NCI-H2107 treated with DMSO at 0.1 percent for 48 hours (cell line): Measurements from ENCODE around the gene DGUOK.

ENCODE experiments used
- DNase-seq: peaks from one replicate; lab custom pipeline; 2025; ENCODE audit not compliant: unreplicated experiment; lab: John Stamatoyannopoulos, UW

DGUOK gene

GRCh38 chr2:73946215-73946614 is 19.5 kb downstream of the DGUOK start:
- DNase-seq = no peak

- no peak for DNase-seq
These were observed 20.0 kb downstream of the DGUOK start for GRCh38 chr2:73946666-73947065.

GRCh38 chr2:73947412-73948018 is 20.8 kb downstream of the DGUOK start:
- no peak for DNase-seq

DNA sequence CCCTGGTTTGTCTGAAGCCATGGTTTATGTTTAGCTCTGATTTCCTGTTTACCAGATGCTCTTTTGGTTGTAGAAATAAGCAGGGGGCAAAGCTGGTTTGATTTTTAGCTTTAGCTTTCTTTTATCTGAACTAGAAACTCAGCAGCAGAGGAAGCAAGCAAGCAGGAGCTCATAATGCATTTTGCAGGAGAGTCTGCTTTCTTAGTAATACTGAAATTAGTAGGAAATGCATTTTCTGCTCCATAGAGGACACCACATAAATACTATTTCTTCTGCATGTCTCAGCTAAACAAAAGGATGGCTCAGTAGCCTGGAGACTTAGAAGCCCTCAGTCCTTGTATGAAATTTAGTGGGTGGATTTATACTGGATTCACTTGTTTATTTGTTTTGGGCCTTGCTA is 23.1 kb downstream of the DGUOK start:
- no peak for DNase-seq

GRCh38 chr2:73952499-73953446 is 26.1 kb downstream of the DGUOK start:
- DNase-seq = no peak

GRCh38 chr2:73956218-73956865 is 29.7 kb downstream of the DGUOK start:
- no peak for DNase-seq

DNA sequence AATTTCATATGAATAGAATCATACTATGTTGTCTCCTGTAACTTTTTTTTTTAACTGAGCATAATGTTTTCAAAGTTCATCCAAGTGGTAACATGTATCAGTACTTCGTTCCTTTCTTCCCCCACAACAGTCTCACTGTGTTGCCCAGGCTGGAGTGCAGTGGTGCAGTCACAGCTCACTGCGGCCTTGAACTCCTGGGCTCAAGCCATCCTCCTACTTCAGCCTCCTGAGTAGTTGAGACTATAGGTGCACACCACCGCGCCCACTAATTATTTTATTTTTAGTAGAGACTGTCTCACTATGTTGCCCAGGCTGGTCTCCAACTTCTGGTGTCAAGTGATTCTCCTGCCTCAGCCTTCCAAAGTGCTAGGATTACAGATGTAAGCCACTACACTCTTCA is 34.6 kb downstream of the DGUOK start:
- no peak for DNase-seq

- DNase-seq = no peak
These were observed 35.3 kb downstream of the DGUOK start for GRCh38 chr2:73961823-73962615.

DNA sequence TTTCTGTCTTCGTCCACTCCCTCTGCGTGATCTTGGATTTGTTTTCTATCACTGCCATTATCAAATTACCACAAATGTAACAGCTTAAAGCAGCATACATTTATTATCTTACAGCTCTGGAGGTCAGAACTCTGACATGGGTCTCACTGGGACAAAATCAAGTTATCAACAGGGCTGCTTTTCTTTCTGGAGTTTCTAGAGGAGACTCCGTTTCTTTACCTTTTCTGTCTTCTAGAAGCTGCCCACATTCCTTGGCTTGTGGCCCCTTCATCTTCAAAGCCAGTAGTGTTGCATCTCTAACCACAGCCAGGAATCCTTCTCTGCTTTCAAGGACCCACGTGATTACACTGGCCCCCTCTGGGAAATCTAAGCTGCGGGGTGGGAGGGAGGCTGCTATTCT is 36.1 kb downstream of the DGUOK start:
- DNase-seq = no peak

GRCh38 chr2:73963385-73964120 is 36.9 kb downstream of the DGUOK start:
- DNase-seq = no peak

GRCh38 chr2:73964223-73964622 is 37.5 kb downstream of the DGUOK start:
- no peak for DNase-seq

GRCh38 chr2:73965053-73965452 is 38.4 kb downstream of the DGUOK start:
- no peak for DNase-seq

DNA sequence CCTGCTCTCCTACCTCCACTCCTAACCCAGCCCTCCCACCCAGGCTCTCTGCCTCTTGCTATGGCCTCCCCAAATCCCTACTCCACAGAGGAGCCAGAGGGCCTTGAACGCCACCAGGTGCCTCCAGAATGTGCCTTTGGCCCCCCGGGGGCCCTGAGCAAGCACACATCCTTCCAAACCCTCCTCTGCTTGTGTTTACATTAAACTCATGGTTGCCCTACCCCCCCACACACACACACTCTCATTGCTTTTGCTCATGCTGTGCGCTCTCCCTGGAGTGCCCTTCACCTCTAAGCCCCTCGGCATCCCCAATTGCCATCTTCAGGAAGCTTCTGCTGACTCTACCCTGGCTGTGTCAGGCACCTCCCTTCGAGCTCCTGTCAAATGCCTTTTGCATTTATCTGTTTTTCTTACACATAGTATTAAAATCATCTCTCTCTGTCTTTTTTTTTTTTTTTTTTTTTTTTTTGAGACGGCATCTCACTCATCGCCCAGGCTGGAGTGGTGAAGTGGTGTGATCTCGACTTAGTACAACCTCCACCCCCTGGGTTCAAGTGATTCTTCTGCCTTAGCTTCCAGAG is 41.8 kb downstream of the DGUOK start:
- no peak for DNase-seq

GRCh38 chr2:73969356-73969755 is 42.7 kb downstream of the DGUOK start:
- DNase-seq = no peak

DNA sequence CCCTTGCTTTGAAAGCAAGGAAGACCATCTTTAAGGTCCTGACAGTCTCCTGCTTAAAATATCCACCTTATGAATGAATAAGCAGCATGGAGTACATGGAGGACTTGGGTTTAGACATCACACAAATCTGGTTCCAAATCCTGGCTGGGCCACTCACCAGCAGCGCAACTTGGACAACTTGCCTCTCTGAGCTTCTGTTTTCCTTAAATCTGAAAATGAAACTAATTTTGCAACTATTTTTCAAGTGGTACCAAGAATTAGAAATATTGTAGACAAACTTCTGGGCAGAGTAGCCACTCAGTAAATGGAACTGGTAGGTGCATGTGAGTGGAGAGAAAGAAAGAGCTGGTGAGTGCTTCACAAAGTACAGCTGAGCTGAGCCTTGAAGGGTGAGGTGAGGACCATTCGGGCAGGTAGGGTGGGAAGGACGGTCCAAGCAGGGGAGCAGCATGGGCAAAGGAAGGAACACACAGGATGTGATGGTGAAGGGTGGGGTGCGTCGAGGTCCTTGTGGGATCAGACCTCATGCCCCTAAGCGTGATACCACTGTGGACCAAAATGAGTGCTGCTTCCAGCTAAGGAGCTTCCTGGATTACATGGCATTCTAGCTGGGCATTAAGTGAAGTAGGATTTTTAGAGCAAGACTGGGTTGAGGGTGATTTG is 43.6 kb downstream of the DGUOK start:
- DNase-seq = no peak

DNA sequence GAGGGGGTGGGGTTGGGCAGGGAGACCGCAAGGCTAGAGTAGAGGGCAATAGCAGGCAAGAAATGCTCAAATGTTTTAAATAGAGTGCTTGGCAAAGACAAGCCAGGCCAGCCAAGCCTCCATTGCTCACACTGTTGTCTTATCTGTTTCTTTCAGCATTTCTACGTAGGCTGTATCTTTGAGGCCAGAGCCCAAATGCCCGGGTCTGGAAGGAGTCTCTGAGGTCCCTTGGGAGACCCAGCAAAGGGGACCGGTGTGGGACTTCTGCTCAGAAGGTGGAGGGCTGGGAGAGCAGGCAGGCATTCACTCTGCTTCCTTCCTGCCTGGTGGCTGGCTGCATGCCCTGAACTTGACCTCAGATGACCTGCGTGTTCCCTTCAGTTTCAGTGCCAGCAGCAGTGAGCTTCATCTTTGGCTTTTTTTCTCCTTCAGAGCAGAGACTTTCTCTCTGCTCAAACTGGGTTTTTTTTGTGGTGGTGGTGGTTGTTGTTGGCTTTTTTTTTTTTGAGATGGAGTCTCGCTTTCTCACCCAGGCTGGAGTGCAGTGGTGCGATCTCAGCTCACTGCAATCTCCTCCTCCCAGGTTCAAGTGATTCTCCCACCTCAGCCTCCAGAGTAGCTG is 44.3 kb downstream of the DGUOK start:
- no peak for DNase-seq

DNA sequence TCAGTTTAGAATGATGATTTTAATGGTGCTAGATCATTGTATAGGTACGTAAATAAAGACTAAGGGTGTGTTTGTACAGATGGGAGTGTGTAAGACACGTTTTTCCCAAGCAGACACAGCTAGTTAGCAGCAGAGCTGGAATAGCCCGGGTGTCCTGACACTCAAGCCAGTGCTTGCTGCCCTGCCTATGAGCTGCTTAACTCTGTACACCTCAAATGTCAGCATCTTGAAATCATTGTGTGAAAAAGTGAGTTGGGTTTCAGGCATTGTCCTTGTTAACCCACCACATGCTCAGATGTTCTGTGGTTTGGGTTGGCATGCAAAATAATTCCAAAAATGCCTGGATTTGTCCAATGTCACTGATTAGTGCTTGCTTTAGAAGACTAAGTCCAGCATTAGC is 45.0 kb downstream of the DGUOK start:
- DNase-seq = no peak

DNA sequence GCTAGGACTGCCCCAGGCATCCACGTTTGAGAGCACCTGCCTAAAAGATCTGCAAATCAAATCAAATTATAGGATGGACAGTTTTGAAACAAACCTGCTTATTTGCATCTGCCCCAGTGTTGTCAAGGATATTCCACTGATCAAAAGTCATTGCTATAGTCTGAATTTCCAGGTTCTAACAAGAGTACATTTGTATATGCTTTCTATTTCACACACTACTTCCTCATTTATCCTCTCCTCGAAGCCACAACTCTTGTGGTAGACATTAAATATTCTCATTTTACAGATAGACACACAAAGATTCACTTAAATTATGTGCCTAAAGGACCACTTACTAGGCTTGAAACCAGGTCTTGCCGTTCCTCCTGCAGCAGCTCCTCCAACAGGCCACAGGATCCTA is 46.2 kb downstream of the DGUOK start:
- DNase-seq = no peak

- no peak for DNase-seq
These were observed 49.1 kb downstream of the DGUOK start for GRCh38 chr2:73975731-73976130.
